GM19467 (cell line): ENCODE measurements around the gene CSE1L.
"Not testable (repeated sequence)": the region's sequence is repeated elsewhere in the genome, so short reads cannot be mapped to it uniquely, and the experiment has no call there.

Experiments
- ATAC-seq: cut with Tn5 transposase; IDR thresholded peaks from one replicate; pipeline ENCODE4 v1.9.1; 2021; ENCODE audit warnings: mild to moderate bottlenecking, moderate library complexity; ENCODE audit not compliant: unreplicated experiment

The CSE1L gene

DNA sequence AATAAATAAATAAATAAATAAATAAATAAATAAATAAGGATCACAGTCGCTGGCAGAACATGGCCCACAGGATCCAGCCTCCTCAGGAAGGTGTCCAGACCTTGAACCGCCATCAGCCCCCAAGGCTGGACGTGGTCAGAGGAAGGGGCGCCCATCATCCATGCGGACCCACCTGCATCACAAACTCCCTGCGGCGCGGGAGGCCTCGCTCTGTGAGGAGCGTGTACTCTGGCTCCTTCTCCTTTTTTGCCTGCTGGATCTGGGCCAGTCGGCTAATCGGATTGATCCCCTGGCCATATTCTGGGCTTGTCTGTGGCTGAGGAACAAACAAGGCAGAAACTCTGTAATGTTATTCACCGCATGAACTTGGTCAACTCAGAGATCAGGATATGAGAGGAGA, 76.8 kb downstream of the CSE1L start:
- ATAC-seq = no peak

DNA sequence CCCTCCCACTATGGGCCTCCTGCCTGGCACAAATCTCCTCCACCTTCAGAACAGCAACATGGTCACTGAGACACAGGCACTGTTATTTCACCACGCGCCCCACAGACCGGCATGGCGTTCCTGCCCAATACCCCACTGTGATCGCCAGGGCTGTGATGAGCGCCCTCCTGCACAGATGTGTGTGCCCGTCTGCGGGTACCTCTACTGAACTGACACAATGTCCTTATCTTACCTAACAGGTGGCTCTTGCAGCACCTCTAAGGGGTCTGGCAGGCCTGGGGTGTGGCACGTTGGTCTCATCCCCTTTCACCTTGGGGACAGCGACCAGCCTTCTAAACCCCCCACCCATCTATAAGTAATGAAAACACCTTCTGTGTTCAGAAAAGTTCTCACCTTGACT, 77.9 kb downstream of the CSE1L start:
- ATAC-seq = no peak

DNA sequence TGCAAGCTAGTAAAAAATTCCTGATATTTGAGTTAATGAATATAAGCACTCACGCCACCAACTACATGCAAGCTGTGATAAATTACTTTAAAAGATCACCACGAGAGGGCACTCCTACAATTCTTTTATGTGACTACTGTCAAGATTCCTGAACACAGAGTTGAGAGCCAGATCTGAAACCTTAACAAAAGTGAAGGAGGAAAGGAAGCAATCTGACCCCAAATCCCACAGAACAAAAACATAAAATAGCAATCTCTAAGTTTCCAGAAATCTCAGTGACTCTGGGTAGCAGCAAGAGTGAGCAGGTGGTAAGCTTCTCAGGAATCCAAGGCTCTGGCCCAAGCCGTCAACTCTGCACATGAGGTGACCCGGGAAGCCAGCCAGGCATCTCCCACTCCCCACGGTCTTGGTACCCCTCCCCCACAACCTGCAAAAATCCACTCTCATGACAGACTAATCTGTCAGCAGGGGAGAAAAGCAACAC, 86.9 kb downstream of the CSE1L start:
- ATAC-seq = no peak

GRCh38 chr20:49133571-49133970, 87.5 kb downstream of the CSE1L start:
- no peak for ATAC-seq

DNA sequence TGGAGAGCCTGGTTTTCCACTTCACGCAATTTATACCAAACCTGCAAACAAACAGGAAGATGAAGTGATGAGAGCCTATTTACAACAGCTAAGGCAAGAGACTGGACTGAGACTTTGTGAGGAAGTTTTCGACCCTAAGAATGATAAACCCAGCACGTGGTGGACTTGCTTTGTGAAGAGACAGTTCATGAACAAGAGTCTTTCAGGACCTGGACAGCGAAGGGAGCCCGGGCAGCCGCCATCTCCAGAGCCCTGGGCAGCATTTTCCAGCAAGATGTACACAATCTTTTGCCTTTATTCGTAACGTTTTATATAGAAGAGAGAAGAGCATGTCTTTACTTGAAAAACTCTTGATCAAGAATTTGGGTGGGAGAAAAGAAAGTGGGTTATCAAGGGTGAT, 88.7 kb downstream of the CSE1L start:
- ATAC-seq = not testable (repeated sequence)

DNA sequence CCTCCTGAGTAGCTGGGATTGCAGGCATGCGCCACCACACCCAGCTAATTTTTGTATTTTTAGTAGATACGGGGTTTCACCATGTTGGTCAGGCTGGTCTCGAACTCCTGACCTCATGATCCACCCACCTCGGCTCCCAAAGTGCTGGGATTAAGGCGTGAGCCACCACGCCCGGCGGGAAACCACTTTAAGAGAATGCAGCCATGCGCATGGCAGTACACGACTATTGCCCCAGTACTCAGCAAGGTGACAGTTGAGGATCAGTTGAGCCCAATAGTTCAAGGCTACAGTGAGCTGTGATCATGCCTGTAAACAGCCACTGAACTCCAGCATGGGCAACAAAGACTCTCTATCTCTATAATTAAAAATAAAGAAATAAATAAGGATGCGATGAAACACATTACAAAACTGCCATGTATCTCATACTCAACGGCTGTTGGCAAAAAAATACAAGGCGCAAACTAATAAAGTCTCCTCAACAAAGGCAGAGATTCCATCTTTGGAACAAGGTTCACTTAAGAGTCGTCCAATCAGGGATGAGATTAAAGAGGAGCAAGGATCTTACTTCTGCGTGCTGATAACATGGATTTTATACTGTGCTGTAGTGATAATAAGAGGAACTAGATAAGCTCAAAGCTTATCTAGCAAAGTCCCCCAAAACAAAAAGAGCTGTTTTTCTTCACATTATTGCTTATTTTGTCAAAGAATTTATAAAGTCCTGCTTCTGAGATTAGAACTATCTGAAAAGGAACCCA, 90.9 kb downstream of the CSE1L start:
- ATAC-seq = no peak

DNA sequence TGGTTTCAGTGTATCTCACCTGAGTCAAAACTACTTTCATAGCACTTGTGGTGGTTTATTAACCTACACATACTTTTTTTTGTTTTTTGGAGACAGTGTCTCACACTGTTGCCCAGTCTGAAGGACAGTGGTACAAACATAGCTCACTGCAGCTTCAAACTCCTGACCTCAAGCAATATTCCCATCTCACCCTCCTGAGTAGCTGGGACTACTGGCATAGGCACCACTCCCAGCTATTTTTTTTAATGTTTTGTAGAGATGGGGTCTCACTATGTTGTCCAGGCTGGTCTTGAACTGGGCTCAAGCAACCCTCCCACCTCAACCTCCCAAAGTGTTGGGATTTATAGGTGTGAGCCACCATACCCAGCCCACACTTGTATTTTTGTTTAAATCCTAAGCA, 92.3 kb downstream of the CSE1L start:
- ATAC-seq = no peak

GRCh38 chr20:49140411-49140810, 94.3 kb downstream of the CSE1L start:
- no peak for ATAC-seq

GRCh38 chr20:49140834-49141233, 94.7 kb downstream of the CSE1L start:
- ATAC-seq = no peak
